ENCODE results near the gene PPP2R2C.

PPP2R2C gene

GRCh38 chr4:6339818-6340445 is 132.5 kb downstream of the PPP2R2C start:
- no peak for TF ChIP-seq CTCF (IDR thresholded peaks at IDR 0.05; ENCODE audit: insufficient read depth, missing control alignments)
- DNase-seq (ENCODE audit: insufficient read length, low spot score) (no peak), FAIRE-seq (no peak)

- no peak for TF ChIP-seq CTCF (IDR thresholded peaks at IDR 0.05; ENCODE audit: insufficient read depth, missing control alignments)
- DNase-seq (ENCODE audit: insufficient read length, low spot score) (no peak), FAIRE-seq (no peak)
Measured at GRCh38 chr4:6338951-6339817, 133.2 kb downstream of the PPP2R2C start.

GRCh38 chr4:6338175-6338950 is 134.1 kb downstream of the PPP2R2C start:
- DNase-seq (ENCODE audit: insufficient read length, low spot score) (no peak), FAIRE-seq (no peak)
- TF ChIP-seq CTCF (IDR thresholded peaks at IDR 0.05; ENCODE audit: insufficient read depth, missing control alignments) = no peak

GRCh38 chr4:6337331-6337935 is 135.0 kb downstream of the PPP2R2C start:
- FAIRE-seq (no peak), DNase-seq (ENCODE audit: insufficient read length, low spot score) (no peak)
- TF ChIP-seq CTCF (IDR thresholded peaks at IDR 0.05; ENCODE audit: insufficient read depth, missing control alignments) = no peak

- DNase-seq (ENCODE audit: insufficient read length, low spot score) = no peak
- no peak for TF ChIP-seq CTCF (IDR thresholded peaks at IDR 0.05; ENCODE audit: insufficient read depth, missing control alignments)
- no peak for FAIRE-seq
Measured at GRCh38 chr4:6336166-6336565, 136.2 kb downstream of the PPP2R2C start.

GRCh38 chr4:6335040-6335590 is 137.3 kb downstream of the PPP2R2C start:
- no peak for DNase-seq (ENCODE audit: insufficient read length, low spot score)
- no peak for FAIRE-seq
- peak; percentile 10 for TF ChIP-seq CTCF (IDR thresholded peaks at IDR 0.05; ENCODE audit: insufficient read depth, missing control alignments)

All from D721Med (cell line).